GM12865 (cell line): ENCODE measurements around the gene PLBD2.

ENCODE experiments used
- DNase-seq: peaks from one replicate; pipeline ENCODE4 v3.0.0; 2010; ENCODE audit warnings: low read depth
- H3K4me3 ChIP-seq: 2 replicates; pipeline ENCODE4 v1.5.1; 2011; ENCODE audit warnings: mild to moderate bottlenecking, low read depth, low read length, control low read depth
- TF ChIP-seq, protein P1 (sequence below): IDR thresholded peaks from 2 replicates; pipeline ENCODE4 v1.5.1; 2011; ENCODE audit warnings: low read length, control low read depth, low read depth, inconsistent platforms; ENCODE audit not compliant: insufficient read depth; ENCODE audit errors: missing control alignments

Gene PLBD2

DNA sequence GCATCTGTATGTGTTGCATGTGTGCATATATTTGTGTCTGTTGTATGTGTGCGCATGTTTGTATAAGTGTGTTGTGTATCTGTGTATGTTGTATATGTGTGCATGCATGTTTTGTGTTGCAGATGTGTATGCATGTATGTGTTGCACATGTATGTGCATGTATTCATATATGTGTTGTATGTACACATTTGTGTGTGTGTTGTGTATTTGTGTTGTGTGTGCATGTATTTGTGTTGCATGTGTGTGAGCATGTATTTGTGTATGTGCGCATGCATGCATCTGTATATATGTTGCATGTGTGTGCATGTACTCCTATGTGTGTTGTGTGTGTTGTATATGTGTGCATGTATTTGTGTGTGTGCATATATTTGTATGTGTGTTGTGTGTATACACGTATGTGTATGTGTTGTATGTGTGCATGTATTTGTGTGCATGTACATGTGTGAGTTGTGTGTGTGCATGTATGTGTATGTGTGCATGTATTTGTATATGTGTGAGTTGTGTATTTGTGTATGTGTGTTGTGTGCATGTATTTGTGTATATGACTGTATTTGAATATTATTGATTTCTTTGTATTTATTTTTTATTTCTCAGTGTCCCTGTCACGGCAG lies 40.2 kb upstream of the PLBD2 start:
- H3K4me3 ChIP-seq = no peak overlapping the region
- no peak for DNase-seq
- TF ChIP-seq, protein P1, sequence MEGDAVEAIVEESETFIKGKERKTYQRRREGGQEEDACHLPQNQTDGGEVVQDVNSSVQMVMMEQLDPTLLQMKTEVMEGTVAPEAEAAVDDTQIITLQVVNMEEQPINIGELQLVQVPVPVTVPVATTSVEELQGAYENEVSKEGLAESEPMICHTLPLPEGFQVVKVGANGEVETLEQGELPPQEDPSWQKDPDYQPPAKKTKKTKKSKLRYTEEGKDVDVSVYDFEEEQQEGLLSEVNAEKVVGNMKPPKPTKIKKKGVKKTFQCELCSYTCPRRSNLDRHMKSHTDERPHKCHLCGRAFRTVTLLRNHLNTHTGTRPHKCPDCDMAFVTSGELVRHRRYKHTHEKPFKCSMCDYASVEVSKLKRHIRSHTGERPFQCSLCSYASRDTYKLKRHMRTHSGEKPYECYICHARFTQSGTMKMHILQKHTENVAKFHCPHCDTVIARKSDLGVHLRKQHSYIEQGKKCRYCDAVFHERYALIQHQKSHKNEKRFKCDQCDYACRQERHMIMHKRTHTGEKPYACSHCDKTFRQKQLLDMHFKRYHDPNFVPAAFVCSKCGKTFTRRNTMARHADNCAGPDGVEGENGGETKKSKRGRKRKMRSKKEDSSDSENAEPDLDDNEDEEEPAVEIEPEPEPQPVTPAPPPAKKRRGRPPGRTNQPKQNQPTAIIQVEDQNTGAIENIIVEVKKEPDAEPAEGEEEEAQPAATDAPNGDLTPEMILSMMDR = no peak

- H3K4me3 ChIP-seq = no peak overlapping the region
- TF ChIP-seq, protein P1 = no peak
- no peak for DNase-seq
Observed at GRCh38 chr12:113318900-113319628, 39.3 kb upstream of the PLBD2 start.

- DNase-seq = no peak
- TF ChIP-seq, protein P1 = no peak
- no peak overlapping the region for H3K4me3 ChIP-seq
Observed at GRCh38 chr12:113320401-113320800, 38.0 kb upstream of the PLBD2 start.

- TF ChIP-seq, protein P1 = no peak
- no peak for DNase-seq
- no peak overlapping the region for H3K4me3 ChIP-seq
Observed at GRCh38 chr12:113322343-113322742, 36.0 kb upstream of the PLBD2 start.

DNA sequence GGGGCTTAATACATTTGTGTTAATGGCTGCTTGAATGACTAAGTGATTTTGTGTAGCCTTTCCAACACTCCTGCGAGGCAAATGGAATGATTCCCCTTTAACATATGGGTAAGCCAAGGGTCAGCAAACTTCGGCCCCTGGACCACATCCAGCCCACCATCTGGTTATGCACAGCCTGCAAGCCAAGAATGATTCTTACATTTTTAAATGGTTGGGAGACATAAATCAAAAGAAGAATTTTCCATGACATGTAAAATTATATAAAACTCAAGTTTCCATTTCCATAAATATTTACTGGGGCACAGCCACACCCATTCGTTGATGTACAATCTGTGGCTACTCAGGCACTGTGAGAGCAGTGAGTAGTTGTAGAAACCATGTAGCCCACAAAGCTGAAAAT lies 32.5 kb upstream of the PLBD2 start:
- H3K4me3 ChIP-seq = no peak overlapping the region
- TF ChIP-seq, protein P1 = no peak
- no peak for DNase-seq

DNA sequence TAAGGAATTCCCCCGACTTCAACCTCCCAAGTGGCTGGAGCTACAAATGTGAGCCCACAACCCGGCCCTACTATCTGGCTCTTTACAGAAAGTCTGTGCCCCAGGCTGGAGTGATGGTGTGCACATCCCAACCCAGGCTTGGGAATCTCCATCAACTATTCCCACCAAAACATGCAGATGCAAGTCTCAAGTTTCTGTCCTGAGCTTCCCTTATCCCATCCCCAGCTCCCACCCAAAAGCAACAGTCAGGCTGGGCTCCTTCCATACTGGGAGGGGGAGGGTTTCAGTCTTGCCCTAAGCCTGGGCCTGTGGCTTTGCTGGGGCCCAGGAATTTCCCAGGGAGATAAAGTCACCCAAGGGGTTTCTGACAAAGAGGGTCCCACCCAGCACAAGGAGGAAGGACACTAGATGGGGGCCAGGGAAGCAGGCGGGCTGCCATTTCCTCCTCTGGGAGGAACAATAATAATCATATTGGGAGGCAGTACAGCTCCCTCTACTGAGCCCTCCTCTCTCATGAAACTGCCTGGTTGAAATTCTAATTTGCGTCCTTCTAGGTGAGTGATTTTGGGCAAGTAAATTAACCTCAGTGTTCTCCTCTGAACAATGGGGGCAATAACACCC lies 31.5 kb upstream of the PLBD2 start:
- TF ChIP-seq, protein P1 = no peak
- no peak for DNase-seq
- no peak overlapping the region for H3K4me3 ChIP-seq
